ENCODE measurements around the gene MED7. TPM values are rescaled to one million over a fixed set of nuclear protein-coding genes. Genes with fewer than 3 reads are reported as not detected.
"Not testable (repeated sequence)": the region's sequence is repeated elsewhere in the genome, so short reads cannot be mapped to it uniquely, and the experiment has no call there.

Gene MED7
- total RNA-seq (2014; rRNA removed; shearing (Covaris generic); ENCODE audit: low replicate concordance): 12.8 and 20.4 TPM in 2 replicates

- DNase-seq (ENCODE audit: low read depth): peak; percentile 98
- in situ Hi-C loops (cut with HindIII; ENCODE audit: low pct_unique_long_range_greater_than_20kb, low sequenced_read_pairs): no loop called here
These were observed at the start of gene MED7 for GRCh38 chr5:157142317-157143126. MED7 (minus strand) TSS chr5:157142865; CDS start chr5:157139431, 3,434 bp downstream.

- no peak for DNase-seq (ENCODE audit: low read depth)
- in situ Hi-C loops (cut with HindIII; ENCODE audit: low pct_unique_long_range_greater_than_20kb, low sequenced_read_pairs): no loop called here
These were observed 46.6 kb upstream of the MED7 start for GRCh38 chr5:157189223-157189622.

- no peak for DNase-seq (ENCODE audit: low read depth)
- in situ Hi-C loops (cut with HindIII; ENCODE audit: low pct_unique_long_range_greater_than_20kb, low sequenced_read_pairs): no loop called here
These were observed 45.6 kb upstream of the MED7 start for GRCh38 chr5:157188270-157188669.

- no peak for DNase-seq (ENCODE audit: low read depth)
- in situ Hi-C loops (cut with HindIII; ENCODE audit: low pct_unique_long_range_greater_than_20kb, low sequenced_read_pairs): no loop called here
These were observed 44.5 kb upstream of the MED7 start for GRCh38 chr5:157187046-157187754.

GRCh38 chr5:157186309-157187045 lies 43.8 kb upstream of the MED7 start:
- in situ Hi-C loops (cut with HindIII; ENCODE audit: low pct_unique_long_range_greater_than_20kb, low sequenced_read_pairs): no loop called here

GRCh38 chr5:157185122-157185521 lies 42.5 kb upstream of the MED7 start:
- DNase-seq (ENCODE audit: low read depth); in situ Hi-C loops (cut with HindIII; ENCODE audit: low pct_unique_long_range_greater_than_20kb, low sequenced_read_pairs): not testable (repeated sequence)

More at GRCh38 chr5:157186309-157187045, 43.8 kb upstream of the MED7 start:
- DNase-seq (ENCODE audit: low read depth): no peak

- DNase-seq (ENCODE audit: low read depth): no peak
- in situ Hi-C loops (cut with HindIII; ENCODE audit: low pct_unique_long_range_greater_than_20kb, low sequenced_read_pairs): no loop called here
These were observed 41.5 kb upstream of the MED7 start for GRCh38 chr5:157184117-157184670.

- in situ Hi-C loops (cut with HindIII; ENCODE audit: low pct_unique_long_range_greater_than_20kb, low sequenced_read_pairs): no loop called here
- DNase-seq (ENCODE audit: low read depth): no peak
These were observed 39.6 kb upstream of the MED7 start for GRCh38 chr5:157182143-157182757.

GRCh38 chr5:157180374-157181264 lies 38.0 kb upstream of the MED7 start, which contains the start of gene ITK:
ITK (plus strand) TSS chr5:157180840; CDS start chr5:157180978, 138 bp downstream.
- in situ Hi-C loops (cut with HindIII; ENCODE audit: low pct_unique_long_range_greater_than_20kb, low sequenced_read_pairs): no loop called here
- DNase-seq (ENCODE audit: low read depth): no peak

GRCh38 chr5:157178966-157179365 lies 36.3 kb upstream of the MED7 start:
- no peak for DNase-seq (ENCODE audit: low read depth)
- in situ Hi-C loops (cut with HindIII; ENCODE audit: low pct_unique_long_range_greater_than_20kb, low sequenced_read_pairs): no loop called here

- in situ Hi-C loops (cut with HindIII; ENCODE audit: low pct_unique_long_range_greater_than_20kb, low sequenced_read_pairs): no loop called here
- DNase-seq (ENCODE audit: low read depth): no peak
These were observed 35.3 kb upstream of the MED7 start for GRCh38 chr5:157177953-157178352.

- no peak for DNase-seq (ENCODE audit: low read depth)
- in situ Hi-C loops (cut with HindIII; ENCODE audit: low pct_unique_long_range_greater_than_20kb, low sequenced_read_pairs): no loop called here
These were observed 32.5 kb upstream of the MED7 start for GRCh38 chr5:157175071-157175612.

GRCh38 chr5:157172403-157172802 lies 29.7 kb upstream of the MED7 start:
- in situ Hi-C loops (cut with HindIII; ENCODE audit: low pct_unique_long_range_greater_than_20kb, low sequenced_read_pairs): no loop called here
- DNase-seq (ENCODE audit: low read depth): no peak

GRCh38 chr5:157168286-157168685 lies 25.6 kb upstream of the MED7 start:
- no peak for DNase-seq (ENCODE audit: low read depth)
- in situ Hi-C loops (cut with HindIII; ENCODE audit: low pct_unique_long_range_greater_than_20kb, low sequenced_read_pairs): no loop called here

- peak; percentile 48 for DNase-seq (ENCODE audit: low read depth)
- in situ Hi-C loops (cut with HindIII; ENCODE audit: low pct_unique_long_range_greater_than_20kb, low sequenced_read_pairs): no loop called here
These were observed 24.6 kb upstream of the MED7 start for GRCh38 chr5:157167214-157167621.

GRCh38 chr5:157166214-157167213 lies 23.8 kb upstream of the MED7 start, which contains the start of gene GARIN3:
GARIN3 (minus strand) TSS chr5:157166264; CDS start chr5:157166168, 96 bp downstream.
- no peak for DNase-seq (ENCODE audit: low read depth)
- in situ Hi-C loops (cut with HindIII; ENCODE audit: low pct_unique_long_range_greater_than_20kb, low sequenced_read_pairs): no loop called here

Measured in Caki2 (cell line).